ENCODE results near the gene ZBTB16. TPM values are rescaled to one million over a fixed set of nuclear protein-coding genes. Genes with fewer than 3 reads are reported as not detected.

ZBTB16 gene
- total and polyA plus RNA-seq, 2 of the 13 experiments (the other 11 are each of a cell fraction or from before 2014, with no cell fraction given) = not detected

- Histone ChIP-seq H3K9ac (ENCODE audit: insufficient read depth, low read depth, low read length) (no peak overlapping the region), H3K36me3 (replicated peaks in 1 of 2; ENCODE audit: control insufficient read depth in 1 of 2, insufficient read depth in 2 of 2, low read length in 2 of 2) (no peaks in the 10 kb centered on the region), H3K4me2 (ENCODE audit: low read depth, low read length) (no peak overlapping the region), H3K27ac (ENCODE audit: extremely low read length, insufficient read depth, low read length) (no peak overlapping the region), H2AFZ (ENCODE audit: low read length) (no peak overlapping the region), H3K9me3 (ENCODE audit: low read length) (no peaks in the 10 kb centered on the region), H3K4me1 (ENCODE audit: insufficient read depth, low read length) (peaks cover 28% of the 10 kb centered on the region), H3K79me2 (ENCODE audit: insufficient read depth, low read length) (no peaks in the 10 kb centered on the region), H4K20me1 (ENCODE audit: insufficient read depth, low read length) (no peaks in the 10 kb centered on the region), H3K27me3 (ENCODE audit: control insufficient read depth in 1 of 2, insufficient read depth in 2 of 2, low read length in 2 of 2) (peaks cover 1 to 7% of the 10 kb centered on the region in 2 experiments; a peak in 4 of 5 replicates), H3K4me3 (replicated peaks in 1 of 3; ENCODE audit: insufficient read depth in 1 of 3, low read depth in 2 of 3, low read length in 3 of 3) (no peak overlapping the region)
- FAIRE-seq (no peak), ATAC-seq (no peak), DNase-seq (ENCODE audit: low spot score) (no peak)
- ChIA-PET CTCF (ENCODE audit: low intra/inter-chr PET ratio, low total read pairs) (no interaction called here), POLR2A (no interaction called here)
- in situ Hi-C loops (cut with HindIII; ENCODE audit: extremely low pct_ligation_motif_present, low pct_unique_long_range_greater_than_20kb) = no loop called here
- intact Hi-C loops (cut with micrococcal nuclease; ENCODE audit: unreplicated experiment) = no loop called here
- TF ChIP-seq ZNF580 (CRISPR knock-in tag; IDR thresholded peaks at IDR 0.05; ENCODE audit: borderline replicate concordance, low read depth) = no peak
- 45% methylated on average over 5 of the region's 5 CpGs for WGBS (ENCODE audit: low lambda C conversion rate)
- no TSS peak for BruUV-seq (replicated peaks)
Observed at GRCh38 chr11:114087025-114087424, 27.5 kb downstream of the ZBTB16 start.

GRCh38 chr11:114088216-114088615 is 28.7 kb downstream of the ZBTB16 start:
- Histone ChIP-seq H3K36me3 (replicated peaks in 1 of 2; ENCODE audit: control insufficient read depth in 1 of 2, insufficient read depth in 2 of 2, low read length in 2 of 2) (no peaks in the 10 kb centered on the region), H3K4me2 (ENCODE audit: low read depth, low read length) (no peak overlapping the region), H3K9ac (ENCODE audit: insufficient read depth, low read depth, low read length) (no peak overlapping the region), H3K4me1 (ENCODE audit: insufficient read depth, low read length) (peaks cover 29% of the 10 kb centered on the region), H2AFZ (ENCODE audit: low read length) (no peak overlapping the region), H3K27ac (ENCODE audit: extremely low read length, insufficient read depth, low read length) (no peak overlapping the region), H4K20me1 (ENCODE audit: insufficient read depth, low read length) (no peaks in the 10 kb centered on the region), H3K9me3 (ENCODE audit: low read length) (no peaks in the 10 kb centered on the region), H3K27me3 (ENCODE audit: control insufficient read depth in 1 of 2, insufficient read depth in 2 of 2, low read length in 2 of 2) (peaks cover 1 to 8% of the 10 kb centered on the region in 2 experiments; a peak in 3 of 5 replicates), H3K79me2 (ENCODE audit: insufficient read depth, low read length) (no peaks in the 10 kb centered on the region), H3K4me3 (replicated peaks in 1 of 3; ENCODE audit: insufficient read depth in 1 of 3, low read depth in 2 of 3, low read length in 3 of 3) (no peak overlapping the region)
- no peak for DNase-seq (ENCODE audit: low spot score)
- no peak for ATAC-seq
- no peak for TF ChIP-seq LRRFIP1 (CRISPR knock-in tag; conservative IDR thresholded peaks at IDR 0.05)
- no TSS peak for BruUV-seq (replicated peaks)
- 43% methylated on average over 9 of the region's 9 CpGs for WGBS (ENCODE audit: low lambda C conversion rate)
- intact Hi-C loops (cut with micrococcal nuclease; ENCODE audit: unreplicated experiment) (no loop called here), in situ Hi-C loops (cut with HindIII; ENCODE audit: extremely low pct_ligation_motif_present, low pct_unique_long_range_greater_than_20kb) (no loop called here)
- POLR2A ChIA-PET = no interaction called here
- no peak for FAIRE-seq
- CTCF ChIA-PET (ENCODE audit: low intra/inter-chr PET ratio, low total read pairs) = no interaction called here

Data from HepG2 (cell line).